TTC549 (cell line): ENCODE data around the gene DAB1.

Experiments used
- FAIRE-seq: peaks from 2 replicates; lab custom pipeline; 2012; peaks lifted over from hg19 to GRCh38; lab: Jason Lieb, UNC

DAB1 gene

GRCh38 chr1:56973923-56974742, 449.7 kb downstream of the DAB1 start:
- no peak for FAIRE-seq

GRCh38 chr1:56972976-56973375, 450.9 kb downstream of the DAB1 start:
- FAIRE-seq = no peak

DNA sequence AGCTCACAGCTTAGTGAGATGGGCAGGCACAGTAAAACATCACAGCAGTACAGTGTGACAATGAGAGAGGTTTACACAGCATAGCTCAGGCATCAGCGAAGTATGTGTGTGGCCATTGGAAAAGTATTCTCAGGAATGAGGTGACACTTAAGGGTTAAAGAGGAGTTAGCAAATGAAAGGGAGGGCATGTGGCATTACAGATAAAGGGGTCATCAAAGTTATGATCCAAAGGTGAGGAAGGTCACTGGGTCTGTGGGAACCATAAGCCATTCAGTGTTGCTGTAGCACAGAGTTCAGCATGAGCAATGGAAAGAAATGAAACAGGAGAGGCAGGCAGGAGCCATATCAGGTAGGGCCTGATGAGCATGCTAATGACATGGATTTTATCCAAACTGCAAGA, 453.6 kb downstream of the DAB1 start:
- FAIRE-seq = no peak

DNA sequence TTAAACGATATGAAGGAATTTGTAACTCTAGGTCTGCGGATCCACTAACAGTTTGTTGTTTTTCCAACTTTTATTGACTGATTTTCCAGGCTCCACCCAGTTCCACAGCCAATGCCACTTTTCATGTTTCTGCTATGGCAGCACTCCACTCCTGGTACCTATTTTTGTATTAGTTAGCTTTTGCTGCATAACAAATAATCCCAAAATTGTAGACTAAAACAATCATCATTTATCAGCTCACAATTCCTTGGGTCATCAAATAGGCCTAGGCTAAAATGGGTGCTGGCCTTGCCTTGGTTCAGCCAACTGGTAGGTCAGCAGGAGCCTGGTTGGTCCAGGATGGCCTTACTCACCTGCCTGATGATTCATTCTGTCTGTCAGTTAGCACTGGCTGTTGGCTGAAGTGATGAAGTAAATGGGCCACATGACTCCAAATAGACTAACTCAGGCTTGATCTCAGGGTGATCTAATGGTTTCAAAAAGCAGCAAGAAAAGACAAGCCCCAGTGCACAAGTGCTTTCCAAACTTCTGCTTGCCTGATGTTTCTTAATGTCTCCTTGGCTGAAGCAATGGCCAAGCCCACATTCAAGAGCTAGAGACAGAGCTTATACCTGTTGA, 454.9 kb downstream of the DAB1 start:
- no peak for FAIRE-seq

DNA sequence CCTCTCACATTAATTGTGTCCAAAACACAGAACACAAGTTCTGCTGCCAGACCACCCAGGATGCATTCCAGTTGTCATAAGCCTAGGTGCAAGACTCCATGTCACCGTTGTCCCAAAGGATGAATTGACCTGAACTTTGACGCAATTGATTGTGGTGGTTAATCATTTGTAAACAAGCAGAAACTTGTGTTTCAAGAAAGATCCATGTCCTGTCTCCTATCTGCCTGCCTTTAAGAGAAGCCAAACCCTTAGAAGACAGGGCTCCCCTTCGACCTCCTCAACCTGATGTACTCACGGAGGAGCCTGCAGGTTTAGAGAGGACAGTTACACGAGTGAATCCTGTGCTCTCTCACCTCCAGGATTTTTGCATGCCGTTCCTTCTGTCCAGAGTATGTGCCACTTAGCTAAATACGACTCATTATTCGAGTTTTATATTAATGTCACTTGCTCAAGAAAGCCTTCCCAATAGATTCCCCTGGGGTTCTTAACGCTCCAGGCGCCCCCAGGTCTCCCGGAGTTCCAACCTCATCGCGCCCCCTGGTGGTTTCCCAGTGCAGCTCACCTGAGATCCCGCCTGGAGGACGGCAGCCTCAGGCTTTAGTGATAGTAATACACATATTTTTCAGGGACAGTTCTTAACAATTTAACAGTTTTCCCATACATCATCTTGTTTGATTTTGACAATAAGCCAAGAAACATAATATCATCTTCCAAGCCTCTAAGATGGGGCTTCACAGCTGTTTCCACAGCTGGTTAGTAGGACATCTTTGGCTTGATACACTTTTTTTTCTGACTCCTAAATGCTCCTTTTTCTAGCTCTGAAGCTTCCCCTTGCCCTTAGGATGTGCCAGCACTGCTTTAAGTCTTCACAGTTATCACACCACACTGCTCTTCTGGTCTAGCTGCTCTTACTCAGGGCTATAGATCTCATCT, 455.7 kb downstream of the DAB1 start:
- FAIRE-seq = no peak

DNA sequence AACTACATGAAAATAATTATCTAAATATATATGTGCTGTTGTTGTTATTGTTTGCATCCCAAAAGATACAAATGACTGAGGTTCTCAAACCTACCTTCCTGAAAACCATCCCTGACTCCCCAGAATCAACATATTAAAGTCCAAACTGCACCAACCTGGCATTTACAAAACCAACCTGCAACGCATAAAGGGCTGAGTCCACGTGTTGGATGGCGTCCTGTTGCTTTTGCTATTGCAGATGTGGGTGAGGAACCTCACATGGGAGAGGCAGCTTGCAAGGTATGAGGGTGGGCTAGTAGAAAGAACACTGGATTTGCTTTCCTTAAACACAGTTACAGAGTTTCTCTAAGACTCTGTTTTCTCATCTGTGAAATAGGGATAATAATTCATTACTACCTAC, 456.5 kb downstream of the DAB1 start:
- FAIRE-seq = no peak

DNA sequence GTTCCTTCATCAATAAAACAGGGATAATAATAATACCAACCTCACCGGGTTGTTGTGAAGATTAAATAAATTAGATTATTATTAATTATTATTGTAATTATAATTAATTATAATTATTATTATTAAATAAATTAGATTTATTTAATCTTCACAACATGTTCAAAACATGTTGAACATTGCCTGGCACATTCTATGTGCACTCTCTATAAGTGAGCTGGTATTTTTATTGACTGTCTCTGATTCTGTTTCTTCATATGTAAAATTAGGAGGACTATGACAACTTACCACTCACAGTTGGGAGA, 457.2 kb downstream of the DAB1 start:
- FAIRE-seq = no peak

DNA sequence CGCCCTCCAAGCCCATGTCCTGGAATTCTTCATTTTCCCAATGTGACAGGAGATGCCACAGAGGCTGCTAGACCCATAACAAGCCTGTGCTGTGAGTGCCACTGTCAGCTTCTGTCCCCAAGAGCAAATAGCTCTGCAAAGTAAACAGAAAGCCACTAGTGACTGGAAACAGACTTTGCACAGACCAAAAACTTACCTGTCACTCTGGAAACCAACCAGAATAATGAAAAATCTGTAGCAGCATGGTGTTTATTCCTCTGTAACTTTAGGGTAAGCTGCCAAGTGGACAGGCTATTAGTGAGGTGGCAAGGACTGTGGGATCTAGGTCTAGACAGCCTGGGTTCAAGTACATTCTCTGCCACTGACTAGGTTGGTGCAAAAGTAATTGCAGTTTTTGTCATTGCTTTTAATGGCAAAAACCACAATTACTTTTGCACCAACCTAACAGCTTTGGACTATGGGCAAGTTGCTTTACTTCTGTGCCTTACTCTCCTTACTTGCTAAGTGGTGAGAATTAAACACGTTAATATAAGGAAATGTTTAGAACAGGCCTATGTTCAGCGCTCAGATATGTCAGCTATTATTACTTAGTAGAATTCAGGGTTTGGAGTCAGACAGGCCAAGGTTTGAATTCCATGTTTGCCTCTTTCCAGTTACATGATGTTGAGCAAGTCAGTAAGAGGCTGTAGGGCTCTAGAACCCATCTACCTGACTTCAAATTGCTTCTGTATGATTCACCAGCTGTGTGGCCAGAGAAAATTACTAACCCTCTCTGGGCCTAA, 457.8 kb downstream of the DAB1 start, which contains the start of gene C8B:
Gene C8B (minus strand): TSS at position 100 of the 782 bp plus-strand sequence. CDS start 67 bp downstream, at position 33.
- no peak for FAIRE-seq

DNA sequence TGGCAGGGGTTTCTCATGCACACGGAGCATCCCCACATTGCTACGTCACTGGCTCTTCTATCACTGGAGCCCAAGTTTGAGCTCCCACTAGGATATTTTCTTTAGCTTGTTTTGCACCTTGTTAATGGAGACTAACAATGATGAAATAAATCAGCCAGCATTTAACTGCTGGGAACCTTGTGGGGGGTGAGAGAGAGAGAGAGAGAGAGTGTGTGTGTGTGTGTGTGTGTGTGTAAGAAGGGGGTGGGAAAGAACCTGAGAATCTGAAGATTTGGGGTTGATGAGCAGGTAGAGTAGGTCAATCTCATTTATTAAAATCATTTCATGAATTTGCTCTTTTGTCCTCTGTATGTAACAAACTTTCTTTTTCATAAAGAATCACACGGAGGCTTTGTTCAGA, 458.7 kb downstream of the DAB1 start:
- no peak for FAIRE-seq

DNA sequence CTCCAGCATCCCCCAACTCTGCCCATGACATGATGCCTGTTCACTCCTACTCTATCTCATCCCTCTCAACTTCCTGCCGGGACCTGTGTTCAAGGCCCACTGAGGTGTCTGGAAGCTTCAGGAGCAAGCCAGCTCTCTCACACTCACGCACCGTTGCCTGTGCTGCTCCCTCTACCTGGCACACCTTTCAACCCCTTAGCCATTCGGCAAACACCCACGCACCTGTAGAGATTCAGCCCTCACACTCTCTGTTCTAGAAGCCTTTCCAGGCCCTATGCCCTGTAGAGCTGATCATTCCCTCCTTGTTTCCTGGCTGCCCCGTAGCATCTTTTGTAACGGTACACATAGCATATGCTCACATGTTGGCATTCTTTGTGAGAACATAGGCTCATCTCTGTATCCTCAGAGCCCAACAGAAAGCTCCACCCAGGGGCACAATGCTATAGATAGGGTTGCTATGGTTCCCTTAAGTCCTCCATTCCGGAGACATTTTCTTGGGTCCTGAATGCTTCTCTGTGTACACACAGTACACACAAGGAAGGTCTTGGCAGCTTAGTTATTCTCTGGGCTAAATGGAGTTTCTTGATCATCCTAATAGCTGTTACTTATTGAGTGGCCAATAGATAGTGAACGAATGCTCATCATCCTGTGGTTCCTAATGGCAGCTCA, 459.4 kb downstream of the DAB1 start:
- no peak for FAIRE-seq

DNA sequence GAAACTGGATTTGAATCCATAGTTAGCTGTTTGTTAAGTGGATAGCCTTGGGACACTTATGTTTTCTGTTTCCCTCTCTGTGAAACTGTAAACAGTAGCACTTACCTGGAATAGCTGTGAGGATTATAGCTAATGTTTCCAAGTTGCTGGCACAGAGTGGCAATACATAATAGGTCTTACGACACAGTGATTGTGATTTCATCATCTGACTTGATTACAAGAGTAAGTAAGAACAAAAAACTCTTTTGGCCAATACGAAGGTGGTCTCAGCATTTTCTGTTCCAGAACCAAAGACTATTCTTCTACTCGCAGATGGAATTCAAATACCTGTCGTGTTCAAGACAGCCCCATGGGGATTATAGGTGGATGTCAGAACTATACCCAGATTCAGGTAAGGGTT, 460.2 kb downstream of the DAB1 start:
- no peak for FAIRE-seq

- no peak for FAIRE-seq
These were observed 462.4 kb downstream of the DAB1 start for GRCh38 chr1:56961426-56961825.

GRCh38 chr1:56958526-56958925, 465.3 kb downstream of the DAB1 start:
- FAIRE-seq = no peak

DNA sequence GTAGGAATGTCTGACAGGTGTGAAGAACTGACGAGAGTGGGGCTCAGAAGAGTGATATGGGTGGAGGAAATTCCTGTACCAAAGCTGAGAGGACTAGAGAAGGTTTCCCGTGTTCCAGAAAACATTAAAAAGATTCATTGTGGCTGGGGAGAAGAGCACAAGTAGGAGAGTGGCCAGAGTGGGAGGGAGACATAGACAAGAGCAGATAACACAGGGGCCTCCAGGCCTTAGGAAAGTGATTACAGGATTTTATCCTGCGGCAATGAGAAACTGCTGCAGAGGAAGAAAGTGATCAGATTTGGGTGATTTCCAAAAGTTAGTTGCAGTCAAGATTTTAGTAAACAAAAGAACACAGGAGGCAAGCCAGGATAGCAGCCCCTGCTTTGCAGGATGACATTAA, 465.9 kb downstream of the DAB1 start:
- FAIRE-seq = no peak

DNA sequence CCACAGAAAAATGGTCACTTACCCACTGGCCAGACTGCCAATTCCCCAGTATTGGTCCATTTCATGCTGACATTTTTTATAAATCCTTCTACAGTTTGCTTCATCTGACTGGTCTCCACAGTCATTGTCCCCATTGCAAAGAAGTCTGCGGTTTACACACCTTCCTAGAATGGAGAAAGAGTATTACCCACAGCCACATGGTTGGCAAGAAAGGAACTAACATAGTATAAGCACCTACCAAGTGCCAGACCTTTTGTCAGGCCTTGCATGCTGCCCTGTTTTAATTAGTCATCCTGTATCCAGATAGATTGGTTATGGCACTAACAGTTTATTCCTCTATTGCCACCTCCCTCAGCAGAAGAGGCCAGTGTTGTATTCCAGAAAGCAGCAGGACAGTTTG, 469.2 kb downstream of the DAB1 start:
- no peak for FAIRE-seq

GRCh38 chr1:56953386-56953785, 470.5 kb downstream of the DAB1 start:
- FAIRE-seq = no peak

GRCh38 chr1:56952501-56952900, 471.4 kb downstream of the DAB1 start:
- no peak for FAIRE-seq

GRCh38 chr1:56948403-56949023, 475.3 kb downstream of the DAB1 start:
- no peak for FAIRE-seq
